SU-DHL-6 (cell line): ENCODE measurements around the gene SLC25A3.

ENCODE experiments used
- H2AFZ ChIP-seq: fragments of 200-600 bp; sonication (generic); 2 replicates; pipeline ENCODE4 v1.6.1; 2014; ENCODE audit warnings: low read depth, mild to moderate bottlenecking, moderate library complexity, mixed read lengths, antibody characterized with exemption, low read length; ENCODE audit not compliant: severe bottlenecking
- H3F3A ChIP-seq: fragments of 200-600 bp; shearing (Covaris generic); 2 replicates; pipeline ENCODE4 v1.6.0; 2016; ENCODE audit warnings: antibody characterized with exemption, mild to moderate bottlenecking; ENCODE audit not compliant: insufficient read depth
- H3K27ac ChIP-seq: fragments of 200-600 bp; sonication (generic); 2 replicates; pipeline ENCODE4 v1.5.1; 2016; ENCODE audit warnings: low read depth, mild to moderate bottlenecking, low read length, moderate library complexity, mixed read lengths
- H3K27me3 ChIP-seq: fragments of 200-600 bp; sonication (generic), shearing (Covaris generic); 2 replicates; pipeline ENCODE4 v1.6.0; 2014; ENCODE audit warnings: mild to moderate bottlenecking, low read length
- H3K36me3 ChIP-seq: fragments of 200-600 bp; sonication (generic); 2 replicates; pipeline ENCODE4 v1.6.1; 2014; ENCODE audit warnings: mild to moderate bottlenecking, low read length, mixed read lengths
- H3K4me2 ChIP-seq: fragments of 300-600, 200-600 bp; shearing (Covaris generic), sonication (generic); 2 replicates; pipeline ENCODE4 v1.6.0; 2014; ENCODE audit warnings: low read length, low read depth, mild to moderate bottlenecking; ENCODE audit not compliant: poor library complexity, severe bottlenecking
- H3K4me3 ChIP-seq: fragments of 200-600 bp; sonication (generic); 2 replicates; pipeline ENCODE4 v1.5.1; 2014; ENCODE audit warnings: antibody characterized with exemption, low read length, mild to moderate bottlenecking, mixed read lengths; ENCODE audit not compliant: insufficient read depth, poor library complexity, severe bottlenecking
- H3K79me2 ChIP-seq: fragments of 200-600 bp; sonication (generic); 2 replicates; pipeline ENCODE4 v1.6.1; 2014; ENCODE audit warnings: mild to moderate bottlenecking, low read length, moderate library complexity; ENCODE audit not compliant: insufficient read depth
- H3K9ac ChIP-seq: fragments of 200-600 bp; sonication (generic); 2 replicates; pipeline ENCODE4 v1.7.0; 2014; ENCODE audit warnings: mild to moderate bottlenecking, low read length
- H3K9me2 ChIP-seq: fragments of 200-600 bp; sonication (generic); replicated peaks from 2 replicates; pipeline ENCODE4 v1.6.1; 2014; ENCODE audit warnings: low read length; ENCODE audit not compliant: insufficient read depth
- H3K9me3 ChIP-seq: fragments of 200-600 bp; sonication (generic); 2 replicates; pipeline ENCODE4 v1.6.1; 2014; ENCODE audit warnings: low read length, mixed read lengths; ENCODE audit not compliant: insufficient read depth
- H4K20me1 ChIP-seq: fragments of 200-600 bp; sonication (generic); 2 replicates; pipeline ENCODE4 v1.6.1; 2014; ENCODE audit warnings: low read depth, mild to moderate bottlenecking, antibody characterized with exemption, low read length, moderate library complexity, mixed read lengths
- CTCF ChIP-seq: fragments of 200-600 bp; sonication (generic); IDR thresholded peaks from one replicate; pipeline ENCODE4 v1.5.1; 2017; ENCODE audit warnings: antibody characterized with exemption, mild to moderate bottlenecking, low read length, moderate library complexity; ENCODE audit not compliant: insufficient read depth, poor library complexity, severe bottlenecking
- EZH2phosphoT487 ChIP-seq: fragments of 200-600 bp; sonication (generic), shearing (Covaris generic); conservative IDR thresholded peaks from 2 replicates; pipeline ENCODE4 v1.6.1; 2018; ENCODE audit warnings: mild to moderate bottlenecking, antibody characterized with exemption, low read length, moderate library complexity, mixed read lengths

Gene SLC25A3

DNA sequence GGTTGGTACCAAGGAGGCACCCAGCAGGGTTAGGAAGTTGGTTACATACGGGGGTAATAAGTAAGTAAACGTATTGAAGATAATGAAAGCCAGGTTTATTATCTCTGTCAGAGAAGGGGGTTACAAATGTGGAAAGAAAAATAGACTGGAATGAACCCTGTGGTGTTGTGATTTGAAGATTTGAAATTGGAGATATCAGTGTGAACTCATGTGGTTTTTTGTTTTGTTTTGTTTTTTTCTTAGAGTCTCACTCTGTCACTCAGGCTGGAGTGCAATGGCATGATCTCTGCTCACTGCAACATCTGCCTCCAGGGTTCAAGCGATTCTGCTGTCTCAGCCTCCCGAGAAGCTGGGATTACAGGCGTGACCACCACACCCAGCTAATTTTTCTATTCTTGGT, 14.1 kb upstream of the SLC25A3 start:
- Histone ChIP-seq H3K9me2 (no peaks in the 10 kb centered on the region), H3K36me3 (no peaks in the 10 kb centered on the region), H2AFZ (no peak overlapping the region), H3K4me2 (no peak overlapping the region), H3K27ac (no peak overlapping the region), H3K4me3 (no peak overlapping the region), H3K79me2 (no peaks in the 10 kb centered on the region), H4K20me1 (no peaks in the 10 kb centered on the region), H3K27me3 (no peaks in the 10 kb centered on the region), H3F3A (no peaks in the 10 kb centered on the region), H3K9ac (no peak overlapping the region), H3K9me3 (no peaks in the 10 kb centered on the region)
- TF ChIP-seq CTCF (no peak), EZH2phosphoT487 (no peak)

DNA sequence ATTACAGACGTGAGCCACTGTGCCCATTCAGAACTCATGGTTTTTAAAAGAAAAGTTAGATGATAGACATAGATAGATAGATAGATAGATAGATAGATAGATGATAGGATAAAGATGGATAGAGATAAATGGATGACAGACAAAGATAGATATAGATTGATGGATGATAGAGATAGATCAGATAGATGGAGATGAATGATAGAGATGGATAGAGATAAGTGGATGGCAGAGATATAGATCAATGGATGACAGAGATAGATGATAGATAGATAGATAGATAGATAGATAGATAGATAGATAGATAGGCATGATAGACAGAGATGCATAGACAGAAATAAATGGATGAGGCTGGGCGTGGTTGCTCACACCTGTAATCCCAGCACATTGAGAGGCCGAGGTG, 13.7 kb upstream of the SLC25A3 start:
- H3K79me2 ChIP-seq: no peaks in the 10 kb centered on the region
- H3K27me3 ChIP-seq: no peaks in the 10 kb centered on the region

GRCh38 chr12:98580695-98581094, 12.8 kb upstream of the SLC25A3 start:
- no peak for TF ChIP-seq CTCF
- no peak for TF ChIP-seq EZH2phosphoT487
- no peak overlapping the region for H3K4me2 ChIP-seq
- H3K9ac ChIP-seq: no peak overlapping the region
- H3K9me3 ChIP-seq: no peaks in the 10 kb centered on the region
- no peaks in the 10 kb centered on the region for H3K36me3 ChIP-seq
- H3K4me3 ChIP-seq: no peak overlapping the region
- no peaks in the 10 kb centered on the region for H3K79me2 ChIP-seq
- H3F3A ChIP-seq: no peaks in the 10 kb centered on the region
- no peaks in the 10 kb centered on the region for H4K20me1 ChIP-seq
- H3K27me3 ChIP-seq: no peaks in the 10 kb centered on the region
- no peak overlapping the region for H3K27ac ChIP-seq
- H3K9me2 ChIP-seq: no peaks in the 10 kb centered on the region
- H2AFZ ChIP-seq: no peak overlapping the region

More for the DNA sequence above, 13.7 kb upstream of the SLC25A3 start:
- Histone ChIP-seq H3K4me3 (no peak overlapping the region), H3K9ac (no peak overlapping the region), H3F3A (no peaks in the 10 kb centered on the region), H3K36me3 (no peaks in the 10 kb centered on the region), H3K4me2 (no peak overlapping the region), H3K9me2 (no peaks in the 10 kb centered on the region), H2AFZ (no peak overlapping the region), H3K9me3 (no peaks in the 10 kb centered on the region), H4K20me1 (no peaks in the 10 kb centered on the region), H3K27ac (no peak overlapping the region)
- TF ChIP-seq CTCF (no peak), EZH2phosphoT487 (no peak)
